HG03571 (cell line): ENCODE results near the gene SLC8A3.

ENCODE experiments used
- ATAC-seq: cut with Tn5 transposase; IDR thresholded peaks from one replicate; pipeline ENCODE4 v1.9.1; 2021; ENCODE audit not compliant: unreplicated experiment

SLC8A3 gene

DNA sequence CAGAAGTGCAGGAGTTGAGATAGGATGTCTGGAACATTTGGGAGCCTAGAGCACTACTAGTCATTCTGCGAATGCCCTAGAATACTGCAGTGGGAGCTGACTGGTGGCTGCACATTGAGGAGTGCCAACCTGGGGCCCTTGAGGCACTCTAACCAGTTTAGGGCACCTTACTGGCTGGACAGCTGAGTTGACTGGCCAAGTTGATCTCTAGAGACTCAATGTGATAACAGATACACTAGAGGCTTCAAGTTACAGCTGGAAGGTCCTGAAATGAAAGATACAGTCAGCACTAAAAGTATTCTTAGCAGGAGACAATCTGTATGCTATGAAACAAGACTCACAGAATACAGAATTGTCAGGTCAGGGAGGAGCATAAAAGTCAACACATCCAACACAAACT, 8.0 kb downstream of the SLC8A3 start:
- no peak for ATAC-seq

DNA sequence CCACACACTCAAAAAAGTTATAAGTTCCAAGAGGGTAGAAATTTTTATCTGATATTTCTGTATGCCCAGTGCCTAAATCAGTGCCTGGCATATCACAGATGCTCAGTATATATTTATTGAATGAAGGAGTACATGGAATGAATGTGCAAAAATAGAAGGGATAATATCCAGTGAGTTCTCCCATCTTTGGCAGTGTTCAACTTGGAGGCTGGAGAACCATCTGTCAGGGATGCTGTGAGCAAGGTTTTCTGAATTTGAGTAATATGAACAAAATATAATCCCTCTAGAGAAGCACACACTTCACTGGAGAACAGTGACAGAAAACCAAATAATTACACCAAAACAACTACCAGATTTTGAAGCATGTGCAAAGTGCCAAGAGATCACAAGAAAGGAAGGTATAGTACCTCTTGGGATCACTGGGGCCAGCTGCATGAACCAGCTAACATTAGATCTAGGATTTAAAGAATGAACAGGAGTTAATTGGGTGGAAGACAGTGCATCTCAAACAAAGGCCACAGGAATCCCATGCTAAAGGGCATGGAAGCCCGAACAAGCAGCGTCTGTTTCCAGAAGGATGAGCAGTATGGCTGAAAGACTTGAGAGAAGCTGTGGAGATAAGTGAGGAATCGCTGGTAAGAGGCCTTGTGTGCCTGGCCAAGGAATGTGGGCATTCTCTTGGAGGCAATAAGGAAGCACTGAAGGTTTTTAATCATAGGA, 11.5 kb downstream of the SLC8A3 start:
- ATAC-seq: no peak

GRCh38 chr14:70173569-70173968, 15.2 kb downstream of the SLC8A3 start:
- no peak for ATAC-seq

DNA sequence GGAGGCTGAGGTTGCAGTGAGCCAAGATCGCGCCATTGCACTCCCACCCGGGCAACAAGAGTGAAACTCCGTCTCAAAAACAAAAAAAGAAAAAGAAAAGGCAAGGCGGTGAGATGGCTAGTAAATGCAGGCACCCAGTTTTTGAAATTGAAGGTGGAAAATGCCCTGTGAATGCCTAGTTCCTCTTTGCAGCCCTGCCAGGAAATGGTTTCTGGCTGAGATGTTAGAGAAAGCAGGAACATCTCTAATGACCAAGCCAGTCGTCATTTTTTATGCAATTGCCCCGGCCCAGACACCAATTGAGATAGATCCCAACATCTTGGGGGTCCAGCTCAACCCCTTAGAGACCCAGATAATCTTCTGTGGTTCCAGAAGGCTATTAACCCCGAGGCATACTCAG, 17.0 kb downstream of the SLC8A3 start:
- no peak for ATAC-seq

- ATAC-seq: no peak
These were observed 17.8 kb downstream of the SLC8A3 start for GRCh38 chr14:70170976-70171375.

DNA sequence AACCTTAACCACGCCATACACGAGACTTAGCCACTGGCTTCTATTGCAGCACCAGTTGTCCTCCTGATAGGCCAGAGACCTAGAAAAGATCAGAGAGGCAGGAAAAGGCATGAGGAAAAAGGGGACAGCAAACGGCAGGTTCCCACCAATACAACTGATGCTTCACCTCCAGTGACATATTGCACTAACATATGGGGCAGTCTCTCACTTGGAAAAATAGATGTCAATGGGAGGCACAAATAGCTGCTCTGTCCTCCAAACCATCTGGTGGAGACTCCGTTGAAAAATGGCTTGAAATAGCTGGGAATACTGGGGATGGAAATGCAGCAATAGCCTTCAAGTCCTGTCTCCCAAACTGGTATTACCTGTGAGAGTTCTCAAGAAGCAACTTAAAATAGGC, 20.3 kb downstream of the SLC8A3 start:
- no peak for ATAC-seq

- ATAC-seq: no peak
These were observed 22.1 kb downstream of the SLC8A3 start for GRCh38 chr14:70166530-70167203.

- ATAC-seq: no peak
These were observed 26.4 kb downstream of the SLC8A3 start for GRCh38 chr14:70162358-70162757.

- ATAC-seq: no peak
These were observed 32.2 kb downstream of the SLC8A3 start for GRCh38 chr14:70156592-70156991.

DNA sequence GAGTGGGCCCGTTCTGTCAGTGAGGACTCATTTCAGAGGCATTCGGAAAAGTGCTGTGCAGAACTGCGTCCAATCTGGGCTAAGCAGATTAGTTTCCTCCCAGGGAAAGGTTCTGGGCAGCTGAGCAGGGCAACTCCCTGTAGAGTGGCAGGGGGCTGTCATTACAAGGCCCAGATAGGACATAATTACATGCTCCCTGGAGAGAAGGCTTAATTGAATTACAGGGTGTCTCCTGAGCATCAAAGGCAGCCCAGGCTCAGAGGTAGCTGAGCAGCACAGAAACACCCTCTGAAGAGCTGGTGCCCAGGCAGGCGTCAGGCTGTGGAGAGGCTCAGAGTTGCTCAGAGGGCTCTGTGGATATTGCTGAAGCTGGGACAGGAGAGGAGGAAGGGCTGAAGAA, 36.0 kb downstream of the SLC8A3 start:
- no peak for ATAC-seq

- ATAC-seq: no peak
These were observed 36.7 kb downstream of the SLC8A3 start for GRCh38 chr14:70152081-70152480.

- no peak for ATAC-seq
These were observed 39.1 kb downstream of the SLC8A3 start for GRCh38 chr14:70149596-70150165.

DNA sequence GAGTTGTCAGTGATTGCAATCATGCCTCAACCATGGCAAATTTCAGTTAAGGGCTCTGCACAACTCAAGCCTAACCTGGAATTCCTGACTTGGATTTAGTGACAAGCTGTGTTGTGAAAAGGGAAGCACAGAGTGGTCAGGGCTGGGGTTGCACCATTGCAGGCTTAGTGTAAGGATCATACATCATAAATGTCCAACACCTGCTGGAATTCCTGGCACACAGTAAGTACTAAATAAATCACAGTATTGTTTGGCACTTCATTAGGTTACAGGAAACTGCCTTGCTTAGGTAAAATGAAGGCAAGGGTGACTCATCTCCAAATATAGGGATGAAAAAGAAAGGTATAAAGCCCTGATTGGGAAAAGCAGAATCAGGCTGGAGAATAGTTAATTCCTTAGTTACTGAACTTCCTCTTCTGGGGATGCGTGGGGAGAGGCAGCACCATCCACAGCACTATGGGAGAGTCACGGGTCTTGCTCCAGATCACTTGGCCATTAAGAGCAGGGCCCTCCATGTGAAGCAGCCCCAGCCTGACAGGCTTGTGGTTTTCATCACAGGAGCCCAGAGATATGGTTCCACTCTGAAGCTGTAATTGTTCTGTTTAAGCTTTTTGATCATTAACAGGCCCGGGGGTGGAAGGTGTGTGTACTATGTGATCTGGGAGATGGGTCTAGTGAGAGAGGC, 39.7 kb downstream of the SLC8A3 start:
- ATAC-seq: no peak

- ATAC-seq: no peak
These were observed 40.4 kb downstream of the SLC8A3 start for GRCh38 chr14:70148351-70148750.

DNA sequence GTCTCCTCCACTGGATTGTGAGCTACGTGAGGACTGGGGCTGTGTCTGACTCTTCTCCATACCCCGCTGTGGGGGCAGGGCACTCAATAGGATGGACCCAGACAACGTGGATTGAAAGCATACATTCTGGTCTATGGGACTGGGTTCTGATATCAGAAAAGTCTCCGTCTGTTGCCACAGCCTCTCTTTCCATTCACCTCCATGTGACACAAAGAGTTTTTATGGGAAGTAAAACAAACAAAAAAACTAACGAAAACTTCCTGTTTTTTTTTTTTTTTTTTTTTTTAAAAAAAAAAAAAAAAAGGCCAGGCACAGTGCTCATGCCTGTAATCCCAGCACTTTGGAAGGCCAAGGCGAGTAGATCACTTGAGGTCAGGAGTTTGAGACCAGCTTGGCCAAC, 44.7 kb downstream of the SLC8A3 start:
- no peak for ATAC-seq

- no peak for ATAC-seq
These were observed 45.4 kb downstream of the SLC8A3 start for GRCh38 chr14:70143306-70143705.

DNA sequence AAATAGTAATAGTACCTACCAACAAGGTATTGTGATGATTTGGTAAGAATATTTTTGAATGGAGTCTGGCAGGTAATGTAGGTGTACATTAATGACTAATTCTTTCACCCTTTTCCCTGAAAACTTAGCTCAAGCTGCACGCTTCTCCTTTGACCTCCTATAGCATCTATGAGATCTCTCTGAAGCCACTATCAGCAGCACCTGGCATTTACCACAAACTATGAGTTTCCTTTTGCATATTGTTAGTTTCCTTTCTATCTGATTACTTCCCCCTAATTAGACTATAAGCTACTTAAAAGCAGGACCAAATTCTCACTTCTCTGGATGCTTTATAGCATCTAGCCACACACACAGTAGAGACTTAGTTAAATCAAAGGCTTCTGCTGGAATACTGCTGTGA, 48.1 kb downstream of the SLC8A3 start:
- ATAC-seq: no peak

- no peak for ATAC-seq
These were observed 49.4 kb downstream of the SLC8A3 start for GRCh38 chr14:70139384-70139783.

GRCh38 chr14:70137788-70138187, 51.0 kb downstream of the SLC8A3 start:
- no peak for ATAC-seq

DNA sequence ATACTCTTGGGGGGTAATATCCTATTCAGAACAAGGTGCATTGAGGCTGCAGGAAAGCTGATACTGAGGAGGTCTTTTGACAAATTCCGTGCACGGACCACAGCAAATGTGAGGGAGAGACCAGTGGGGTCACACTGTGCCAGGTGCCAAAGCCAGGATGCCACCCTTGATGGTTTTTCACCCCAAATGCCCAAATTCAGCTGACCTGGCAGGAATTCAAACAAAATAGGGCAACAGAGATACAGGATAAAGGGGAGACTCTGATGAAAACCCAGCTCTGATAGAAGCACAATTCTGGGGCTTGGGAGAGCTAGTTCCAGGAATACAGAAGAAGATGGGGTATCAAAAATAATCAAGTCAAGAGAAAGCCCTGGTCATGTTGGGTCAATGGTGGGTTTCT, 55.3 kb downstream of the SLC8A3 start:
- ATAC-seq: no peak

DNA sequence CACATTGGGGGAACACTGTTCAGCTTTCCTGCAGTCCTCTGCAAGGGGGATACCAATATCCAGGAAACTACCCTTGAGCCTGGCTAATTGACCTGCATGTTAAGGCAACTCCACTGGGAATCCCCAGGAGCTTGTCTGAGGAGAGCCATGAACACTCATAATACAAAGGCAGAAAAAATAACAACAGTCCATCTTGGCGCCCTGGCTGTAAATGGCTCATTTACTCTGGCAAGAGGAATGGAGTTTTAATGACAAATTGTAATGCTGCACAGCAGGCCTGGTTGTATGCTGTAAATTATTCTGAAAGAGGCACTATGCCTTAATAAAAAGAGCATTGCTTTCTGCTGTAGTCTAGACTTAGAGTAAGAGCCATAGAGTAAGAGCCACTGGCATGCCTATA, 58.3 kb downstream of the SLC8A3 start:
- no peak for ATAC-seq

DNA sequence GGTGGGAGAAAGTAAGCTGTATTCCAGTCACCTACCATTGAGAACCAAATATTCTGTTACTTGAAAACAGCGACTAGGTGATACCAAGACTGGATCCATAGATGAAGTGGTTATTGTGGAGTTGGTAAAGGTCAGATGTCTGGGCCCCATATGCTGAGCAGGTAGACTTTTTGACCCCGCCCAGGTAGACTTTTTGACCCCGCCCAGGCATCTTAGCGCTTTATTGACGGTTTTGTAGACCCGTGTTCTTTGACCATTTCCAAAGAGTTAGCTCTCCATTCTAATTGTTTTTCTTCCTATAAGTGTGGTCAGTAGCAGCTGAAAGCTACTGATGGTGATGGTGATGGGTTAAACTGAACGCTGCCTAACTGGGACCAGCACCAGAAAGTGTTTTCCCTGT, 61.6 kb downstream of the SLC8A3 start:
- no peak for ATAC-seq
